Spinal cord (tissue), 10 donors: Measurements from ENCODE around the gene DCC. TPM values are rescaled to one million over a fixed set of nuclear protein-coding genes. Genes with fewer than 3 reads are reported as not detected.
A peak's percentile ranks its signal among the peaks of the same experiment; 100 is the strongest.

Source experiments
- DNase-seq, 6 donors: peaks; one replicate each; pipeline versions ENCODE4 v3.0.0 to v3.0.0-alpha.2; 2013 to 2015; ENCODE audit warnings: low spot score in 6 of 6, low read depth in 4 of 6
- H3K27ac ChIP-seq: one replicate; pipeline ENCODE4 v1.5.1; 2013; ENCODE audit warnings: low read depth, low read length, control low read depth
- H3K27me3 ChIP-seq: one replicate; pipeline ENCODE4 v1.6.1; 2013; ENCODE audit warnings: low read length; ENCODE audit not compliant: control insufficient read depth, insufficient read depth
- H3K36me3 ChIP-seq: one replicate; pipeline ENCODE4 v1.6.1; 2013; ENCODE audit warnings: low read length; ENCODE audit not compliant: control insufficient read depth, insufficient read depth
- H3K4me1 ChIP-seq: one replicate; pipeline ENCODE4 v1.6.1; 2013; ENCODE audit warnings: low read length; ENCODE audit not compliant: control insufficient read depth, insufficient read depth
- H3K4me3 ChIP-seq: one replicate; pipeline ENCODE4 v1.5.1; 2013; ENCODE audit warnings: low read depth, low read length, control low read depth
- H3K9me3 ChIP-seq: one replicate; pipeline ENCODE4 v1.6.1; 2013; ENCODE audit warnings: low read length; ENCODE audit not compliant: control insufficient read depth, insufficient read depth
- WGBS: methylation state at CpG from one replicate; pipeline ENCODE4 v1.1.5; 2013; ENCODE audit warnings: missing lambda C conversion rate; ENCODE audit not compliant: insufficient coverage; 5-methylcytosine and 5-hydroxymethylcytosine counted together
- long read RNA-seq, 4 donors: transcript quantifications; one replicate each; lab custom pipeline, GENCODE V29; 2026
- polyA plus RNA-seq, 2 donors: library from polyadenylated mRNA; unstranded; fragments of 120-200 nt; gene quantifications; one replicate each; pipeline ENCODE4 v1.2.1, GENCODE V29; 2013; ENCODE audit not compliant: insufficient read length in 2 of 2
- total RNA-seq, 2 donors: library from RNA; depleted of rRNA in 1 of 2; stranded (reverse); fragments of 120-200 nt in 1 of 2; fragments of >200 nt in 1 of 2; gene quantifications; one replicate each; pipeline versions ENCODE4 v1.2.3 to v1.2.4, GENCODE V29; 2013 to 2014
- donor health status: healthy.

Gene DCC
- total RNA-seq (10 to 100 TPM; 13.8 to 16.6 TPM), polyA plus RNA-seq (10 to 100 TPM; 17.7 to 27.3 TPM)
- long read RNA-seq, donor 1: 0 reads
- long read RNA-seq, donor 2: 0 reads
- long read RNA-seq, donor 3: 0 reads
- long read RNA-seq, donor 4: 0 reads

- Histone ChIP-seq H3K9me3 (no peaks in the 10 kb centered on the region), H3K4me1 (peaks cover 23% of the 10 kb centered on the region), H3K36me3 (no peaks in the 10 kb centered on the region), H3K27me3 (peaks cover 6% of the 10 kb centered on the region), H3K27ac (peak within 1 kb of the TSS; percentile 65), H3K4me3 (peak within 1 kb of the TSS; percentile 67)
- 0% methylated on average over 24 of the region's 27 CpGs for WGBS
- peak in 5 of 6 donors; percentile 73 to 98 (median 85) for DNase-seq
These were observed at the start of gene DCC for GRCh38 chr18:52339891-52340371. TSS of gene DCC (plus strand) at chr18:52340197. CDS start at chr18:52340788, 591 bp downstream.

- WGBS: no CpG with 5 or more reads among the region's 2 CpGs
- no peak overlapping the region for H3K4me3 ChIP-seq
- H3K36me3 ChIP-seq: no peaks in the 10 kb centered on the region
- H3K27ac ChIP-seq: no peak overlapping the region
- DNase-seq: no peak
- no peaks in the 10 kb centered on the region for H3K27me3 ChIP-seq
- no peaks in the 10 kb centered on the region for H3K4me1 ChIP-seq
- no peaks in the 10 kb centered on the region for H3K9me3 ChIP-seq
These were observed 29.3 kb upstream of the DCC start for GRCh38 chr18:52310651-52311050.

- no peak for DNase-seq
These were observed 28.7 kb upstream of the DCC start for GRCh38 chr18:52311331-52311730.

GRCh38 chr18:52312346-52312745 lies 27.7 kb upstream of the DCC start:
- H3K36me3 ChIP-seq: no peaks in the 10 kb centered on the region
- no peaks in the 10 kb centered on the region for H3K4me1 ChIP-seq
- peak in 2 of 6 donors; percentile 6 to 43 for DNase-seq
- no peaks in the 10 kb centered on the region for H3K27me3 ChIP-seq
- H3K9me3 ChIP-seq: no peaks in the 10 kb centered on the region
- no peak overlapping the region for H3K4me3 ChIP-seq
- no peak overlapping the region for H3K27ac ChIP-seq

More at GRCh38 chr18:52311331-52311730, 28.7 kb upstream of the DCC start:
- Histone ChIP-seq H3K36me3 (no peaks in the 10 kb centered on the region), H3K27me3 (no peaks in the 10 kb centered on the region), H3K4me3 (no peak overlapping the region), H3K9me3 (no peaks in the 10 kb centered on the region), H3K4me1 (no peaks in the 10 kb centered on the region), H3K27ac (no peak overlapping the region)
- WGBS: 80% methylated on average over 2 of the region's 2 CpGs

- H3K4me1 ChIP-seq: no peaks in the 10 kb centered on the region
- no CpG with 5 or more reads among the region's 2 CpGs for WGBS
- no peaks in the 10 kb centered on the region for H3K9me3 ChIP-seq
- H3K27ac ChIP-seq: no peak overlapping the region
- H3K4me3 ChIP-seq: no peak overlapping the region
- no peaks in the 10 kb centered on the region for H3K27me3 ChIP-seq
- H3K36me3 ChIP-seq: no peaks in the 10 kb centered on the region
- no peak for DNase-seq
These were observed 26.8 kb upstream of the DCC start for GRCh38 chr18:52313213-52313612.

- peak in 1 of 6 donors; percentile 24 for DNase-seq
- Histone ChIP-seq H3K4me1 (no peaks in the 10 kb centered on the region), H3K27me3 (no peaks in the 10 kb centered on the region), H3K27ac (no peak overlapping the region), H3K36me3 (no peaks in the 10 kb centered on the region), H3K4me3 (no peak overlapping the region), H3K9me3 (no peaks in the 10 kb centered on the region)
- 34% methylated on average over 5 of the region's 6 CpGs for WGBS
These were observed 20.5 kb upstream of the DCC start for GRCh38 chr18:52319424-52319983.

GRCh38 chr18:52322307-52322706 lies 17.7 kb upstream of the DCC start:
- no peak overlapping the region for H3K4me3 ChIP-seq
- no peaks in the 10 kb centered on the region for H3K27me3 ChIP-seq
- H3K4me1 ChIP-seq: no peaks in the 10 kb centered on the region
- H3K36me3 ChIP-seq: no peaks in the 10 kb centered on the region
- no peak for DNase-seq
- no peaks in the 10 kb centered on the region for H3K9me3 ChIP-seq
- H3K27ac ChIP-seq: no peak overlapping the region

GRCh38 chr18:52323802-52324201 lies 16.2 kb upstream of the DCC start:
- WGBS: no CpG with 5 or more reads among the region's 2 CpGs
- H3K27me3 ChIP-seq: no peaks in the 10 kb centered on the region

GRCh38 chr18:52325997-52326396 lies 14.0 kb upstream of the DCC start:
- H3K9me3 ChIP-seq: no peaks in the 10 kb centered on the region
- no peaks in the 10 kb centered on the region for H3K36me3 ChIP-seq
- no CpG with 5 or more reads among the region's 1 CpG for WGBS
- DNase-seq: peak in 2 of 6 donors; percentile 55 to 85
- H3K4me1 ChIP-seq: no peaks in the 10 kb centered on the region
- no peaks in the 10 kb centered on the region for H3K27me3 ChIP-seq
- H3K4me3 ChIP-seq: no peak overlapping the region
- no peak overlapping the region for H3K27ac ChIP-seq

More at GRCh38 chr18:52323802-52324201, 16.2 kb upstream of the DCC start:
- no peak for DNase-seq
- Histone ChIP-seq H3K27ac (no peak overlapping the region), H3K4me1 (no peaks in the 10 kb centered on the region), H3K36me3 (no peaks in the 10 kb centered on the region), H3K9me3 (no peaks in the 10 kb centered on the region), H3K4me3 (no peak overlapping the region)

GRCh38 chr18:52333860-52334259 lies 6.1 kb upstream of the DCC start:
- DNase-seq: no peak
- Histone ChIP-seq H3K9me3 (no peaks in the 10 kb centered on the region), H3K4me3 (no peak overlapping the region), H3K27me3 (no peaks in the 10 kb centered on the region), H3K36me3 (no peaks in the 10 kb centered on the region), H3K4me1 (no peaks in the 10 kb centered on the region), H3K27ac (no peak overlapping the region)
- WGBS: no CpG with 5 or more reads among the region's 1 CpG
